ENCODE measurements around the gene ARID1B.

Gene ARID1B

GRCh38 chr6:157001716-157002115 lies 224.5 kb downstream of the ARID1B start:
- DNase-seq: no peak

DNA sequence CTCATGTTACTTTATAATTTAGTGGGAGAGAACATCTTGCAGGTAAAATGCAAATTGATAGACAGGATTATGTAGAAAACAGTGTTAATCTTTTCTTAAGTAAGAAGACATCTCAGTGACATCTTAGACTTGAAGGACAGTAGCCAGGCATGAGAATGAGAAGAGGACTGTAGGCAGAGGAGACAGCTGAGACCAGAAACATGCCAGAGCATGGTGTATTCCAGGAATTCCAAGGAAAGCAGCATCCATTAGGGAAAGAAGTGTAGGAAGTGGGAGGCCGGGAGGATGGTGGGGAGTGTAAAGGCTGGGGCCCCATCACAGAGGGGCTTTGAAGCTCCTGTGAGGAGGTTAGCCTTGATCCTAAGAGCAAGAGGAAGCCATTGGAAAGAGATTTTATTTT lies 225.6 kb downstream of the ARID1B start:
- DNase-seq: no peak

GRCh38 chr6:157005940-157006339 lies 228.8 kb downstream of the ARID1B start:
- no peak for DNase-seq

DNA sequence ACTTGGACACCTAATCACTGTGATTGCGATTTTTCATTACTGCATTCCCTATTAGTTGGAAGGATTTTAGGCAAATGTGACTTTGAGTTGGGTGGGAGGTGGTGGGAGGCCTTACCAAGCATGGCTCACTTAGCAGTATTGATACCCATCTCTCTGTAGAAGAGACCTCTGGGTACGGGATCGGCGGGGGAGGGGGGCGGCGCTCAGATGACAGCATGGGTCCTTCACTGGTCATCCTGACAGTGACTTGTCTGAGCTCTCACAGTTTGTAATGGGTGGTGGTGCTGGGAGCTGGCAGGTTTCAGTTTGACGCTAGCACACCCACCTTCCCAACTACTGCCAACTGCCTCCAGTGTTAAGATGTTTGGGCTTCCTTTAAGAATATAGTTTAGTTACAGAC lies 231.4 kb downstream of the ARID1B start:
- no peak for DNase-seq

DNA sequence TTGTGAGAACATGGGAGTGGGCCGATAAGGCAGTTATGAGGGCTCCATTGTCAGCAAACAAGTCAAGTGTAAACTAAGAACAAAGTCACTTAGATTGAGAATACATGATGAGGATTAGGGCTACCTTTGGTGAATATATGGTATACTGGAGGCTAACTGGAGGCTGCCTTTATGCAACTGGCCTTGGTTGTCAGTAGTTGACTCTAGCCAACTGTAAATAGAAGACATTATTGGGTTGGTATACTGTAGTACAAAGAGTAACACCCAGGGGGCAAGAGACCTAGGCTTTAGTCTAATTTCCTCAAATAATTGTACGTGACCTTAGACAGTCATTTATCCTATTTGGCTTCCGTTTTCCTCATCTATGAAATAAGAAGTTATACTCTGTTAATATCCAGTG lies 235.2 kb downstream of the ARID1B start:
- DNase-seq: no peak

DNA sequence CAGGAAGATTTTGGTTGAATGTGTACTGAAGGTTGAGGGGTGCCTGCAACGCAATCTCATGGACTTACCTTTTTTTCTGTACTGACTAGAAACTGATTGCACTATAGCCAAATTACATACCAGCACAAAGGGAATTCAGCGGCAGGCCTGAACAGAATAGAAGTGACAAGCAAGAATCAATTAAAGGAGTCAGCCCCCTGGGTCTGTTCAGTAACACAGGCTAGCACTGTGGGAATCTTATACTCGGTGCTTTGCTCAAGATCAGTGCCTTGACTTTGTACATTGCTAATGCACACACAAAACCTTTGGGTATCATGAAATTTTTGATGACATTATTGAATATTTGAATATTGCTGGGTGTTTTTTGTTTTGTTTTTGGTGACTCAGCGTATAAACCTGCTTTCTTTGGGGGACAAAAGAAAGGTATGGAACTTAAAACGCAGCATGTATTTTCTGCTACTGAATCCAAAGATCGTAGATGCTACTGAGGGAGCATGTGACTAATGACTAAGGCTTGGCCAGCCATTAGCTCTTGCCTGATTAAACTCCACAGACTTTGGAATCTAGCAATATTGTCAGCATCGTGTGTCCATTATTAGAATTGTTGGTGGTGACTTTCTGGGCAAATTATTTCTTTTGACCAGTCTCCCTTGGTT lies 236.6 kb downstream of the ARID1B start:
- no peak for DNase-seq

GRCh38 chr6:157014871-157015270 lies 237.7 kb downstream of the ARID1B start:
- no peak for DNase-seq

- no peak for DNase-seq
Measured at GRCh38 chr6:157017022-157017421, 239.8 kb downstream of the ARID1B start.

DNA sequence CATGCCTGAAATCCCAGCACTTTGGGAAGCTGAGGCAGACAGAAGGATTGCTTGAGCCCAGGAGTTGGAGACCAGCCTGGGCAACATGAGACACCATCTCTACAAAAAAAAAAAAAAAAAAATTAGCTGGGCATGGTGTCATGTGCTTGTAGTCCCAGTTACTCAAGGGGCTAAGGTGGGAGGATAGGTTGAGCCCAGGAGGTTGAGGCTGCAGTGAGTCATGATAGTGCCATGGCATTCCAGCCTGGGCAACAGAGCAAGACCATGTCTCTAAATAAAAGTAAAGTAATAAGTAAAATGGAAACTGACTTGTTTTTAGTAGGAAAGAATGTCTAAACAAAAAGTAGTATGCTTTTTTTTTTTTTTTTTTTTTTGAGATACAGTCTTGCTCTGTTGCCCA lies 240.7 kb downstream of the ARID1B start:
- DNase-seq: no peak

DNA sequence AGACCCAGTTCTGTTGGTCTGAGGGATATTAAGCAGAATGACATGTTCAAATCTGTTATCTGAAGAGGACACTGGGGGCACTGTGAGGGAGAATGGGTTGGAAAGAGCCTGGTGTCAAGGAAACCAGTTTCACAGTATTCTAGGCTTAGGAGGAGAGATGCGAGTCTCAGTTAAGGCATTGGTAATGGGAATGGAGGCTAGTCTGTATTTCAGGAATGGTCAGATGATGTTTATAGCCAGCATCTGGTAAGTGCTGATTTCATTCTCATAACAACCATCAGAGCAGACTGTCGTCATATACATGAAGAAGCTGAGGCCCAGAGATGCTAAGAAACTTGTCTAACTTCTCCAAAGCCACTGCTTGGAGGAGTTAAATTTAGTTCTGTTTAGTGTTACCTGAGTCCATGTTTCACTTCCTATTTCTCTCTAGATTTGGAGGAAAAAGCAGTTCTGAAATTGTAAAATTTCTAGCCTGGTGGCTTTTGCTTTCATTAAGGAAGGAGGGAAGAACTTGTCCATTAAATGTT lies 242.0 kb downstream of the ARID1B start:
- no peak for DNase-seq

GRCh38 chr6:157019733-157020132 lies 242.6 kb downstream of the ARID1B start:
- no peak for DNase-seq

DNA sequence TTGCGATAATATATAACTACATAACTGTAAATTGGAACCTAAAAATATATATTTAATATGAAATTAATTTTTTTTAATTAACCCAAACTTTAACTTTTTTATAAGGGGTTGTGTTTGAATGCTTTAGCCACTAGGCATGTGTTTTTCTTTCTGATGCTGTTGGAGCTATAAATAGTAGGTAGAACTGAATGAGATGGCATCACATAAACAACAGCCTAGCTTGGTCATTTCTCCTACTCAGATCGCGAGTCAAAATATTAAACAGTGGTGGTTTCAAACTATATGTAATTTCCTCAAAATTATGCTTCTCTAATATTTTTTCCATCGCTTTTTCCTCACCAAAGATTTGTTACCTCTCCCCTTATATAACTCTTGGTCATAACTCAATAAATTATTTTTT lies 243.2 kb downstream of the ARID1B start:
- DNase-seq: no peak

DNA sequence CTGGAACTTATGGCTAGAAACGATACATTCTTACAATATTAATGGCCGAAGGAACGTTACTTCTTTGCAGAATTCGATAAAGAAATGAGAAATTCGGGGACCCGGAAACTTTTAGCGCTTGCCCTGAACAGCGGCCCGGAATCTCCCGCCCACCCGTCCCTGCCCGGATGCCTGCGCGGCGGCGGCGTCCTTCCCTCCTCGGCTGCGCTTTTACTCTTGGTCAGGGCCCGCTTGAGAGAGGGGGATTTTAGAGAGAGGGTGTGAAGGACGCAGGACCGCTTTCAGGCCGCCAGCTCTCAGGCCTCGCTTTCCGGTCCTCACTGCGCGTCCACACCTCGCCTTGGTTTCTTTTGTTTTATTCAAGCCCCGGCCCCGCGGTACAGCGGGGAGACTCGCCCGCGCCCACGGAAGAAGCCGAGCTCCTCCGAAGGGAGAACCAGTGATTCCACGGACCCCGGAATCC lies 243.7 kb downstream of the ARID1B start:
- DNase-seq: peak; percentile 57

GRCh38 chr6:157021344-157021992 lies 244.3 kb downstream of the ARID1B start:
- peak; percentile 57 for DNase-seq

DNA sequence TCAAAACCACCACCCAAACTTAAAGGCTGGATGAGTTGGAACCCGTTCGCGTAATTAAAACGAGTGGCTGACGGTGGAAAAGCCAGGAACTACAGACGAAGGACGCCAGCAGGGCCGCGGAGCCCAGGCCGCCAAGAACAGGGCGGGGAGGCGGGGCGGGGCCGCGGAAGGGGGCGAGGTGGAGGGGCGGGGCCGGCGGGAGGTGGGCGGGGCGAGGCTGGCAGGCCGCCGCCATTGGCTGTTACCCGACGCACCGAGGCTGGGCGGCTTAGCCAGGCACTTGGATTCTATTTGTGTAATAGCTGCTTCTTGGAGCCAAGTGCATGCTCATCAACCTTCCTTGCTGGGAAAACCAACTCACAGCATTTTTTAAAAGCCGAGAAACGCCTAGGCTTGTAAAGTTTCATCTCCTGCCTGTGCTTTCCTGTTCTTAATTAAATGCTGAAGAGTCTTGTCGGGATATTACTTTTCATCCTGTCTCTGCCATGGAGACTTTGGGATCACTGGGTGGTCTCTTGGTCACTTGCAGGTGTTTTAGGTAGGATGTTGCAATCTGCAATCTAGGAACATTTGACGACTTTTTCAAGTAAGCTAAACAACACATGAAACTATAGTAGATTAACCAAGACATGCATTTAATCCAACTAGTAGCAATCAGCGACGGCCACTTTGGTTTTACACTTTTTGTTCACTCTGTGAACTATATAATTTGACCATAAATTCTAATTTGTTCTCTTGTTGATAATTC lies 245.0 kb downstream of the ARID1B start:
- DNase-seq: peak; percentile 54

GRCh38 chr6:157023958-157024357 lies 246.8 kb downstream of the ARID1B start:
- no peak for DNase-seq

GRCh38 chr6:157024745-157025144 lies 247.6 kb downstream of the ARID1B start:
- no peak for DNase-seq

- DNase-seq: no peak
Measured at GRCh38 chr6:157025437-157025836, 248.3 kb downstream of the ARID1B start.

DNA sequence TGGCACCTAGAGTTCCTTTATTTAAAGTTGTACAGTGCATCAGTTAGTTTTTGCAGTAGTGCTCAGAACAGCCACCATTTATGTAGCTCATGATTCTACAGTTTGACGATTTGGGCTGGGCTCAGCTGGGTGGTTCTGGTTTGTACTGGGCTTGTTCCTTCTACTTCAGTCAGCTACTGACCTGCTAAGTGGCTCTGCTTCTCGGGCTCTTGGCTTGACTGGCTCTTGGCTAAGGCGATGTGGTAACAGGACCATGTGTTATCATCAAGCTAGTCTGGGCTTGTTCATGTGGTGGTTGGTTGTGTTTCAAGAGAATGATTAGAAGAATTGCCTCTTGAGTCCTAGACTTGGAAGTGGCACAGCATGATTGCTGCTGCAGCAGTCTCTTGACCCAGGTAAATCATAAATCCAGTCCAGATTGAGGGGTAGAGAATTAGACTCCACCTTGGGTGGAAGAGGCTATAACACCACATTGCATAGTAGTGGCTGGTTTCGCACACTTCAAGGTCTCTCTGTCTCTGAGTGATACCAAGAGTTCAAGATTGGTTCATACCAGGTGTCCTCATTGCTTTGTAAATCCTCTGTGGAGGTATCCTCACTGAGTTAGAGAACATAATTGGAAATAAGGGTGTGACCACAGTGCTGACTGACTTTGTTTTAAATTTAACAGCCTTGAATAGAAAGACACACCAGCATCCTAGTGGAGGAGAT lies 253.0 kb downstream of the ARID1B start:
- DNase-seq: no peak

DNA sequence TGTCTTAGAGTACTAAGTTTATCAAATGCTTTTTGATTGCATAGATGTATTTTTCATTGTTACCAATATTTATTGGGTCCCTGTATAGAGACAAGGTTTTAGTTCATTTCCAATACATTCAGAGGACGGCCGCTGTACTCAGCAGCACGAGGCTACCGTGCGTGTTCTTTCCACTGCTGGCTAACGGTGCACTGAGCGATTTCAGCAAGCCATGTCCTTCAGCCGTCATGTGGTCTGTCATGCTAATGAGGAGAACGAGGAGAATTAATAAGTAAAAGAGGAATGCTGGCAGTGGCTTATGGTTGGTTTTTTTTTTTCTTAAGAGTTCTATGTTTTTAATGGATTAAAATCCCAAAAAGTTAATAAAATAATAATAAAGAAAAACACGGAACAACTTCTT lies 253.6 kb downstream of the ARID1B start:
- no peak for DNase-seq

- no peak for DNase-seq
Measured at GRCh38 chr6:157032923-157033322, 255.7 kb downstream of the ARID1B start.

- DNase-seq: no peak
Measured at GRCh38 chr6:157033428-157034140, 256.4 kb downstream of the ARID1B start.
